ENCODE data around the gene MZF1. TPM values are rescaled to one million over a fixed set of nuclear protein-coding genes. Genes with fewer than 3 reads are reported as not detected.

Gene MZF1
- total RNA-seq, 2 experiments from 2014 or later: 21.0 to 21.1 TPM

DNA sequence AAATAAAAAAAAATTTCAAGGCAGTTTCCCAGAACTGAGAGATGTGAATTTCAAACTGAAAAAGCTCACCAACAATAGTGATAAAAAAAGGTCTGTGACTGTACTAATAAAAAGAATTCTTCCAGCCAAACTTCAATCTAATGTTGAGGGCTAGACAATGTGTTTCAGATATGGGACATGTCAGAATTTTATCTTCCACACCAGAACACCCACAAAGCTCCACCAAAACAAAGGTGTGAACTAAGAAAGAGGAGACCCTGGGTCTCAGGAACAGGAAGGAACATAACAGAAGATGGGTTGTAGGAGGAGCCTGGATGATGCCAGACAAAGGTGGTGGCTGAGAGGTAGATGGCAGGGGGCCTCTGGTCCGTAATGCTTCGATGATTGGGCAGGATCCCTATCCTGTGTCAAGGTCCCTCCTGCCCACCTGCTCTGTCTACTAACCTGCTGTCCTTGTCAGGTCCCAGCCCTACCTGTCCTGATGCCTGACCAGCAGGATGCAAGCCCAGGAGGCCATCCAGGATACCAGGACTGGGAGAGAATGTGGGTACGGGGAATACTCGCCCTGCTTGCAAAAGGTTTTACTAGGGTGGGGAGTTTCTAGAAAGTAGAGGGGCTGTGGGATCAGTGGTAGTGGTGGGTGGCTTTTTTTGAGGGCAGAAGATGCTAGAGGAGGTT is 4.5 kb downstream of the MZF1 start:
- ATAC-seq (ENCODE audit: poor library complexity) (no peak), DNase-seq (peak in 1 of 14 experiments; percentile 23)
- Histone ChIP-seq H3K4me3 (ENCODE audit: low read length) (no peak overlapping the region), H3K36me3 (ENCODE audit: insufficient read depth, low read length) (peaks cover 24% of the 10 kb centered on the region), H3K27me3 (ENCODE audit: control insufficient read depth in 1 of 2, insufficient read depth in 2 of 2, low read length in 2 of 2) (no peaks in the 10 kb centered on the region), H3K27ac (ENCODE audit: low read depth in 1 of 2, low read length in 2 of 2) (no peak overlapping the region), H3K9me3 (ENCODE audit: control insufficient read depth in 1 of 2, insufficient read depth in 1 of 2, low read length in 2 of 2) (no peaks in the 10 kb centered on the region), H3K4me1 (ENCODE audit: insufficient read depth, low read length) (peaks cover 30% of the 10 kb centered on the region)
- no peaks in the 10 kb centered on the region for H3K9me3 Mint-ChIP-seq
- H3K4me3 Mint-ChIP-seq: no peak overlapping the region
- intact Hi-C loops (cut with DNase I, micrococcal nuclease): no loop called here
- peaks cover 30% of the 10 kb centered on the region for H3K4me1 Mint-ChIP-seq (ENCODE audit: low read depth)
- no peaks in the 10 kb centered on the region for H3K27me3 Mint-ChIP-seq
- TF ChIP-seq, protein P1, sequence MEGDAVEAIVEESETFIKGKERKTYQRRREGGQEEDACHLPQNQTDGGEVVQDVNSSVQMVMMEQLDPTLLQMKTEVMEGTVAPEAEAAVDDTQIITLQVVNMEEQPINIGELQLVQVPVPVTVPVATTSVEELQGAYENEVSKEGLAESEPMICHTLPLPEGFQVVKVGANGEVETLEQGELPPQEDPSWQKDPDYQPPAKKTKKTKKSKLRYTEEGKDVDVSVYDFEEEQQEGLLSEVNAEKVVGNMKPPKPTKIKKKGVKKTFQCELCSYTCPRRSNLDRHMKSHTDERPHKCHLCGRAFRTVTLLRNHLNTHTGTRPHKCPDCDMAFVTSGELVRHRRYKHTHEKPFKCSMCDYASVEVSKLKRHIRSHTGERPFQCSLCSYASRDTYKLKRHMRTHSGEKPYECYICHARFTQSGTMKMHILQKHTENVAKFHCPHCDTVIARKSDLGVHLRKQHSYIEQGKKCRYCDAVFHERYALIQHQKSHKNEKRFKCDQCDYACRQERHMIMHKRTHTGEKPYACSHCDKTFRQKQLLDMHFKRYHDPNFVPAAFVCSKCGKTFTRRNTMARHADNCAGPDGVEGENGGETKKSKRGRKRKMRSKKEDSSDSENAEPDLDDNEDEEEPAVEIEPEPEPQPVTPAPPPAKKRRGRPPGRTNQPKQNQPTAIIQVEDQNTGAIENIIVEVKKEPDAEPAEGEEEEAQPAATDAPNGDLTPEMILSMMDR (IDR thresholded peaks at IDR 0.05): no peak
- H3K27ac Mint-ChIP-seq: no peak overlapping the region
- CTCF ChIA-PET: no interaction called here
- POLR2A ChIA-PET: no interaction called here
- H3K36me3 Mint-ChIP-seq (ENCODE audit: low read depth): peaks cover 17% of the 10 kb centered on the region

DNA sequence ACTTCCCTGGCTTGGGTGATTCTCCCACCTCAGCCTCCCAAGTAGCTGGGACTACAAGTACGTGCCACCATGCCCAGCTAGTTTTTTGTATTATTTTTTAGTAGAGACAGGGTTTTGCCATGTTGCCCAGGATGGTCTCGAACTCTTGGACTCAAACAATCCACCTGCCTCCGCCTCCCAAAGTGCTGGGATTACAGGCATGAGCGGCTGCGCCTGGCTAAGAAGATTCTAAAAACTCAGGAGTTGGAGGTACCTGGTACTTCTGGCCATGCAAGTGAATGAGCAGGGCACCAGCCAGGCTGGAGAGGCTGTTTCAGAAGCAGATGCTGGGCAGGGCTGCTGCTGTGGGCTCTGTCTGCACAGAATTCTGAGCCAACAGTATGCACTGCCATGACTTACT is 6.1 kb downstream of the MZF1 start:
- Mint-ChIP-seq H3K9me3 (no peaks in the 10 kb centered on the region), H3K27me3 (no peaks in the 10 kb centered on the region), H3K4me3 (no peak overlapping the region), H3K27ac (no peak overlapping the region), H3K4me1 (ENCODE audit: low read depth) (peaks cover 24% of the 10 kb centered on the region), H3K36me3 (ENCODE audit: low read depth) (peaks cover 10% of the 10 kb centered on the region)
- no peaks in the 10 kb centered on the region for H3K9me3 ChIP-seq (ENCODE audit: control insufficient read depth in 1 of 2, insufficient read depth in 1 of 2, low read length in 2 of 2)
- TF ChIP-seq, protein P1 (IDR thresholded peaks at IDR 0.05): no peak
- ATAC-seq (ENCODE audit: poor library complexity) (no peak), DNase-seq (peak in 1 of 14 experiments; percentile 11)
- no peak overlapping the region for H3K27ac ChIP-seq (ENCODE audit: low read depth in 1 of 2, low read length in 2 of 2)
- POLR2A ChIA-PET: no interaction called here
- intact Hi-C loops (cut with DNase I, micrococcal nuclease): no loop called here
- H3K4me1 ChIP-seq (ENCODE audit: insufficient read depth, low read length): peaks cover 30% of the 10 kb centered on the region
- CTCF ChIA-PET: no interaction called here
- H3K36me3 ChIP-seq (ENCODE audit: insufficient read depth, low read length): peaks cover 24% of the 10 kb centered on the region
- no peaks in the 10 kb centered on the region for H3K27me3 ChIP-seq (ENCODE audit: control insufficient read depth in 1 of 2, insufficient read depth in 2 of 2, low read length in 2 of 2)
- H3K4me3 ChIP-seq (ENCODE audit: low read length): no peak overlapping the region

DNA sequence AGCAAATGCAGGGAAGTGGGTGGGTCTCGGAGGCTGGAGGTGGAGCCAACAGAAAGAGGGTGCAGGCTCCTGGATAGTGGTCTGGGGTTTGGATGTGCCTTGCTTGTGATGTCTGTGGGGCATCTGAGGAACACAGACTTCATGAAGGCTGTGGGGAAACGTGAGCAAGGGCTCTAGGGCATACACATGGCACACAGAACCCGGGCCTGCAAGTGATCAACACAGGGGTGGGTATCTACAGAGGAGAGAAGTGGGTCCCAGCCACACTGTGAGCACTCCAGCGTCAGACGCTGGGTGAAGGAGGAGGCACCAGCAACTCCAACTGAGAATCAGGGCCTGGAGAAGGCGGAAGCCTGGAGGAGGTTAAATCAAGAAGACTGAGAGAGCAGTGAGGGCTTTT is 9.3 kb downstream of the MZF1 start:
- Mint-ChIP-seq H3K4me3 (peak overlapping the region; percentile 69), H3K27ac (peak overlapping the region; percentile 57), H3K36me3 (ENCODE audit: low read depth) (peaks cover 12% of the 10 kb centered on the region), H3K4me1 (ENCODE audit: low read depth) (peaks cover 47% of the 10 kb centered on the region), H3K27me3 (no peaks in the 10 kb centered on the region), H3K9me3 (no peaks in the 10 kb centered on the region)
- intact Hi-C loops (cut with DNase I, micrococcal nuclease): no loop called here
- H3K27me3 ChIP-seq (ENCODE audit: control insufficient read depth in 1 of 2, insufficient read depth in 2 of 2, low read length in 2 of 2): no peaks in the 10 kb centered on the region
- POLR2A ChIA-PET: interaction anchor here (1.9 to 7.0 kb wide), 2 partner anchors 8 to 9 kb away, joined by 8 to 63 read pairs; partner anchors contain the start of genes CHMP2A and MZF1
- TF ChIP-seq, protein P1 (IDR thresholded peaks at IDR 0.05): no peak
- no peak overlapping the region for H3K27ac ChIP-seq (ENCODE audit: low read depth in 1 of 2, low read length in 2 of 2)
- H3K4me3 ChIP-seq (ENCODE audit: low read length): no peak overlapping the region
- peaks cover 7% of the 10 kb centered on the region for H3K36me3 ChIP-seq (ENCODE audit: insufficient read depth, low read length)
- H3K4me1 ChIP-seq (ENCODE audit: insufficient read depth, low read length): peaks cover 49% of the 10 kb centered on the region
- no peak for ATAC-seq (ENCODE audit: poor library complexity)
- H3K9me3 ChIP-seq (ENCODE audit: control insufficient read depth in 1 of 2, insufficient read depth in 1 of 2, low read length in 2 of 2): no peaks in the 10 kb centered on the region
- DNase-seq: no peak
- CTCF ChIA-PET: interaction anchor here (1.2 kb wide), 1 partner anchor 50 kb away, joined by 3 read pairs; no protein-coding TSS in a partner anchor
